Smooth muscle cell (in vitro differentiated cells): ENCODE measurements around the gene PUS3. TPM values are rescaled to one million over a fixed set of nuclear protein-coding genes. Genes with fewer than 3 reads are reported as not detected.
A peak's percentile ranks its signal among the peaks of the same experiment; 100 is the strongest.

Experiments used
- DNase-seq: peaks from one replicate; lab custom pipeline; 2025; ENCODE audit not compliant: unreplicated experiment; lab: John Stamatoyannopoulos, UW
- H2AFZ ChIP-seq: fragments of 200-600 bp; sonication (generic); 2 replicates; pipeline ENCODE4 v1.6.0; 2016; ENCODE audit warnings: antibody characterized with exemption, low read depth, mild to moderate bottlenecking
- H3F3A ChIP-seq: fragments of 200-600 bp; sonication (generic); 2 replicates; pipeline ENCODE4 v1.6.0; 2017; ENCODE audit warnings: antibody characterized with exemption, low read depth
- H3K27ac ChIP-seq: fragments of 200-600 bp; sonication (generic); 2 replicates; pipeline ENCODE4 v1.5.1; 2016; ENCODE audit warnings: low read depth, mild to moderate bottlenecking
- H3K27me3 ChIP-seq: fragments of 200-600 bp; sonication (generic); 2 replicates; pipeline ENCODE4 v1.6.1; 2016; ENCODE audit warnings: low read depth, mild to moderate bottlenecking
- H3K36me3 ChIP-seq: fragments of 200-600 bp; sonication (generic); 2 replicates; pipeline ENCODE4 v1.5.1; 2016; ENCODE audit warnings: low read depth
- H3K4me1 ChIP-seq: fragments of 200-600 bp; sonication (generic); 2 replicates; pipeline ENCODE4 v1.5.1; 2016; ENCODE audit warnings: low read depth
- H3K4me2 ChIP-seq: fragments of 200-600 bp; sonication (generic); 2 replicates; pipeline ENCODE4 v1.6.0; 2016; ENCODE audit warnings: mild to moderate bottlenecking
- H3K4me3 ChIP-seq: fragments of 200-600 bp; sonication (generic); 2 replicates; pipeline ENCODE4 v1.5.1; 2016; ENCODE audit warnings: mild to moderate bottlenecking
- H3K79me2 ChIP-seq: fragments of 200-600 bp; sonication (generic); 2 replicates; pipeline ENCODE4 v1.6.0; 2016; ENCODE audit warnings: low read depth, mild to moderate bottlenecking
- H3K9ac ChIP-seq: fragments of 200-600 bp; sonication (generic); 2 replicates; pipeline ENCODE4 v1.6.0; 2016; ENCODE audit warnings: low read depth
- H3K9me3 ChIP-seq: fragments of 200-600 bp; sonication (generic); replicated peaks from 2 replicates; pipeline ENCODE4 v1.5.1; 2016; ENCODE audit warnings: low read depth
- H4K20me1 ChIP-seq: fragments of 200-600 bp; sonication (generic); 2 replicates; pipeline ENCODE4 v1.6.0; 2016; ENCODE audit warnings: low read depth
- CTCF ChIP-seq: fragments of 200-600 bp; sonication (generic); IDR thresholded peaks from 2 replicates; pipeline ENCODE4 v1.5.1; 2017; ENCODE audit warnings: borderline replicate concordance, mild to moderate bottlenecking, antibody characterized with exemption; ENCODE audit not compliant: insufficient read depth, poor library complexity, severe bottlenecking
- WGBS: methylation state at CpG from one replicate; pipeline ENCODE4 v1.1.7; 2016; ENCODE audit warnings: low lambda C conversion rate; 5-methylcytosine and 5-hydroxymethylcytosine counted together
- polyA plus RNA-seq: library from polyadenylated mRNA; unstranded; fragments of >200 nt; fragmentation: Nextera tagmentation; extraction: Ambion mirVana; gene quantifications from 2 replicates; pipeline ENCODE4 v1.2.1, GENCODE V29; 2016
- total RNA-seq: library from RNA; depleted of rRNA; stranded (reverse); fragments of >200 nt; gene quantifications from 2 replicates; pipeline ENCODE4 v1.2.3, GENCODE V29; 2014

PUS3 gene
- total RNA-seq (10.9 and 20.3 TPM in 2 replicates), polyA plus RNA-seq (9.9 and 12.2 TPM in 2 replicates)

- H3K27ac ChIP-seq = peak within 1 kb of the TSS; percentile 26
- H3F3A ChIP-seq = peaks cover 9% of the 10 kb centered on the region
- peaks cover 13% of the 10 kb centered on the region for H3K4me1 ChIP-seq
- DNase-seq = peak; percentile 53
- H3K4me3 ChIP-seq = peak within 1 kb of the TSS; percentile 69
- peak within 1 kb of the TSS; percentile 95 for H2AFZ ChIP-seq
- peaks cover 30% of the 10 kb centered on the region for H3K27me3 ChIP-seq
- H3K36me3 ChIP-seq = no peaks in the 10 kb centered on the region
- WGBS = 5% methylated on average over 31 of the region's 31 CpGs
- TF ChIP-seq CTCF = no peak
- H3K79me2 ChIP-seq = peaks cover 26% of the 10 kb centered on the region
- H4K20me1 ChIP-seq = no peaks in the 10 kb centered on the region
- peak within 1 kb of the TSS; percentile 96 for H3K4me2 ChIP-seq
- H3K9ac ChIP-seq = peak within 1 kb of the TSS; percentile 74
- H3K9me3 ChIP-seq = no peaks in the 10 kb centered on the region
Observed at GRCh38 chr11:125902927-125903710, at the start of gene PUS3. PUS3 (minus strand) TSS chr11:125903206; CDS start chr11:125896284, 6,922 bp downstream.

- H3K79me2 ChIP-seq = no peaks in the 10 kb centered on the region
Observed at GRCh38 chr11:125952559-125952958, 49.6 kb upstream of the PUS3 start.

GRCh38 chr11:125951731-125952130 lies 48.7 kb upstream of the PUS3 start:
- Histone ChIP-seq H3F3A (no peaks in the 10 kb centered on the region), H3K4me2 (no peak overlapping the region), H3K9ac (no peak overlapping the region), H4K20me1 (no peaks in the 10 kb centered on the region), H2AFZ (no peak overlapping the region), H3K4me1 (no peaks in the 10 kb centered on the region), H3K9me3 (no peaks in the 10 kb centered on the region), H3K79me2 (no peaks in the 10 kb centered on the region), H3K36me3 (no peaks in the 10 kb centered on the region), H3K27ac (no peak overlapping the region), H3K4me3 (no peak overlapping the region), H3K27me3 (no peaks in the 10 kb centered on the region)
- DNase-seq = no peak
- 82% methylated on average over 11 of the region's 11 CpGs for WGBS
- TF ChIP-seq CTCF = no peak

More at GRCh38 chr11:125952559-125952958, 49.6 kb upstream of the PUS3 start:
- Histone ChIP-seq H3K4me1 (no peaks in the 10 kb centered on the region), H2AFZ (no peak overlapping the region), H3K27ac (no peak overlapping the region), H3K27me3 (no peaks in the 10 kb centered on the region), H3F3A (no peaks in the 10 kb centered on the region), H3K9me3 (no peaks in the 10 kb centered on the region), H4K20me1 (no peaks in the 10 kb centered on the region), H3K36me3 (no peaks in the 10 kb centered on the region), H3K9ac (no peak overlapping the region), H3K4me2 (no peak overlapping the region), H3K4me3 (no peak overlapping the region)
- TF ChIP-seq CTCF = no peak
- WGBS = 98% methylated on average over 2 of the region's 2 CpGs
- DNase-seq = no peak
